GM18909 (cell line): ENCODE data around the gene ARHGEF25.
"Not testable (repeated sequence)": the region's sequence is repeated elsewhere in the genome, so short reads cannot be mapped to it uniquely, and the experiment has no call there.

Experiments
- ATAC-seq: cut with Tn5 transposase; IDR thresholded peaks from one replicate; pipeline ENCODE4 v1.9.1; 2021; ENCODE audit warnings: mild to moderate bottlenecking; ENCODE audit not compliant: unreplicated experiment, poor library complexity

ARHGEF25 gene

DNA sequence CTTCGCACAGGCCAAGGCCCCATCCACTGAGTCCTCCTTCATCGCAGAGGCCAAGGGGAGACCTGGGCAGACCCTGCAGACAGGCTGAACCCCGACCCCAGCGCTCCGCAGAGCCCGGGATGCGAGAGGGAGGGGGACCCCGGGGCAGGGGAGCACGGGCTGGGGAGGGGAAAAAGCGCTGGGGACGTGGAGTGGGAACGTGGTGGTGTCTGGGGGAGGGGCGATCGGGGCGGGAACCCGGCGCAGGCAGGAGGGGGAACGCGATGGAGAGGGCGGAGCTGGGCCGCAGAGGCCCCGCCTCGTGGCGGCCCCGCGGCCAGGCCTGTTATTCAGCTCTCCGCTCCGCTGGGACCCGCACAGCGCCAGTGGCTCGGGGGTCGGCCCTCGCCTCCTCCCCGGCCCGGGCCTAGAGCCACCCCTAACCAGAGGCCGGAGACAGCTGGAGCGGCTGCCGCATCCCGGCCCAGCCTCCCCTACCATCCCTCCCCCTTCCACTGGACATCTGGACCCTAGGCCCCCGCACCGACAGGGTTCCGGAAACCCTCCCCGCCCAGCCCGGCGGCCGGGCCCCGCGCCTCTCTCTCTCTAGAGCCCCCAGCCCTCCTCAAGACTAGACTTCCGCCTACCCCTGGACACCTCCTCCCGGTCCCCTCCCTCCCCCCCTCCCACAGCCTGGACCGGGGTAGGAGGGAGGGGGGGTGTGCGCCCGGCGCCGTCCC is at the start of gene ARHGEF25:
Gene ARHGEF25, plus strand, starts transcription at position 328 of the 719 bp plus-strand sequence. CDS start 460 bp downstream, outside the sequence.
- no peak for ATAC-seq

DNA sequence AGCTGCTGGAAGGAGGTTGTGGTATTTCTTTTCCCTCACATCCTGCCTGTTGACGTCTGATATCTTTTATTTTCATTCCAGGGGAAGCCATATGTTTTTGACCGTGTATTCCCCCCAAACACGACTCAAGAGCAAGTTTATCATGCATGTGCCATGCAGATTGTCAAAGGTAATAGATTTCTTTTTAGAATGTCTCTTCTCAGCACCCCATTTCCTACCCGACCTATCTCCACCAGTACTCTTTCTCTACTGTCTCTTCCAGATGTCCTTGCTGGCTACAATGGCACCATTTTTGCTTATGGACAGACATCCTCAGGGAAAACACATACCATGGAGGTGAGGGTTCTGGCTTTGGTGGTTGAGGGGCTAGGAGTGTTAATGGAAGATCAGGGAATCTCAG is 47.9 kb upstream of the ARHGEF25 start:
- no peak for ATAC-seq

DNA sequence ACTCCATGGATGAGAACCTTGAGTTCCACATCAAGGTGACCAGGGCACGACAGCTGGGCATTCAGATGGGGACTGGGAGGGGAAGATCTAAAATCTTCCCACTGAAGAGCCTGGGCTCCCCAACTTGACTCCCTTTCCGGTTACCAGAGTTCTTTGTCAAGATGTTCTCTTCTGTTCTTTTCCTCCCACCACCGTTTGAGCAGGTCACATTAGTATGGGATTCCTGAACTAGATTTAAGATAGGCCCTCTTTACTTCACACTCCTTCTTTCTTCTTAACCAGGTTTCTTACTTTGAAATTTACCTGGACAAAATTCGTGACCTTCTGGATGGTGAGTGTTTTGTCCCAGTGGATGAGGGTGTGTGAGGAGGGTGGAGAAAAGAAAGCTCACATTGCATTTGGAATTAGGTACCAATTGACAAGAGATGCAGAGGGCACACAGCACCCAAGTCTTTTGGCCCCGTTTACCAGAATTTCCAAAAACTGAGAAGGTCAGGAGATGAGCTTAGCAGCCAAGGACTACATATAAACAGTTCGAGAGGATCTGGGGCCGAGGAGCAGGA is 47.0 kb upstream of the ARHGEF25 start:
- no peak for ATAC-seq

DNA sequence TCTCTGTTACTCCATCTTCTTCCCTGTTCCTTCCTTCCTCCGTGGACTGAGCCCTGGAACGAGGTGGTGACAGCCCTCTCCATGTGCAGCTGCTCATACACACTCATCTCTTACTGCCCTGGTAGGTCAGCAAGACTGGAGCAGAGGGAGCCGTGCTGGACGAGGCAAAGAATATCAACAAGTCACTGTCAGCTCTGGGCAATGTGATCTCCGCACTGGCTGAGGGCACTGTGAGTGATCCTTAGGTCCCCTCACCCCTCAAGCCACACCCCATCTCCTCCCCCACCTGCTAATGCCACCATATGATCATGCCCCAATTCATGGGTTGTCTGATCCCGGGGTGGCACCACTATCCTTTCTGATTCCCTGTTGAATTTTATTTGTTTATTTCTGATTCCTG is 42.4 kb upstream of the ARHGEF25 start:
- no peak for ATAC-seq

DNA sequence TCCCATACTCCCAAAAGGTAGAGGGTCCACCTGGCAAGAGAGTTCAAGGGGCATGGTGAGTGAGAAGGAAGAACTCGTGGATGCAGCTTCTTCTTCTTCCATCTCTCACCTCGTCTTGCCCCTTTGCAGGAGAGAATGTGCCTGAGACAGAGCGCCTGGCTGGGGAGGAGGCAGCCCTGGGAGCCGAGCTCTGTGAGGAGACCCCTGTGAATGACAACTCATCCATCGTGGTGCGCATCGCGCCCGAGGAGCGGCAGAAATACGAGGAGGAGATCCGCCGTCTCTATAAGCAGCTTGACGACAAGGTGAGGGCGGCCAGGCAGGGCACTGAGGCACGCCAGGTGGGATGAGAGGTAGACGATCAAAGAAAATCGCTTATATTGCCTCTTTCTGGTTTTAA is 41.4 kb upstream of the ARHGEF25 start:
- ATAC-seq = no peak

DNA sequence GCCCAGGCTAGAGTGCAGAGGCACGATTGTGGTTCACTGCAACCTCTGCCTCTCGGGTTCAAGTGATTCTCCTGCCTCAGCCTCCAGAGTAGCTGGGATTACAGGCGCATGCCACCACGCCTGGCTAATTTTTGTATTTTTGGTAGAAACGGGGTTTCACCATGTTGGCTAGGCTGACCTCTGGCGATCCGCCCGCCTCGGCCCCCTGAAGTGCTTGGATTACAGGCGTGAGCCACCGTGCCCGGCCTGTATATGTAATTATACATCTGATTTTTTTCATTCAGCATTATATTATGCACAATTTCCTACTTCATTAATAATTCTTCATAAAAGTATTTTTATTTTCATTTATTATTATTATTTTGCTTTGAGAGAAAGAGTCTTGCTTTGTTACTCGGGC is 40.8 kb upstream of the ARHGEF25 start:
- not testable (repeated sequence) for ATAC-seq

DNA sequence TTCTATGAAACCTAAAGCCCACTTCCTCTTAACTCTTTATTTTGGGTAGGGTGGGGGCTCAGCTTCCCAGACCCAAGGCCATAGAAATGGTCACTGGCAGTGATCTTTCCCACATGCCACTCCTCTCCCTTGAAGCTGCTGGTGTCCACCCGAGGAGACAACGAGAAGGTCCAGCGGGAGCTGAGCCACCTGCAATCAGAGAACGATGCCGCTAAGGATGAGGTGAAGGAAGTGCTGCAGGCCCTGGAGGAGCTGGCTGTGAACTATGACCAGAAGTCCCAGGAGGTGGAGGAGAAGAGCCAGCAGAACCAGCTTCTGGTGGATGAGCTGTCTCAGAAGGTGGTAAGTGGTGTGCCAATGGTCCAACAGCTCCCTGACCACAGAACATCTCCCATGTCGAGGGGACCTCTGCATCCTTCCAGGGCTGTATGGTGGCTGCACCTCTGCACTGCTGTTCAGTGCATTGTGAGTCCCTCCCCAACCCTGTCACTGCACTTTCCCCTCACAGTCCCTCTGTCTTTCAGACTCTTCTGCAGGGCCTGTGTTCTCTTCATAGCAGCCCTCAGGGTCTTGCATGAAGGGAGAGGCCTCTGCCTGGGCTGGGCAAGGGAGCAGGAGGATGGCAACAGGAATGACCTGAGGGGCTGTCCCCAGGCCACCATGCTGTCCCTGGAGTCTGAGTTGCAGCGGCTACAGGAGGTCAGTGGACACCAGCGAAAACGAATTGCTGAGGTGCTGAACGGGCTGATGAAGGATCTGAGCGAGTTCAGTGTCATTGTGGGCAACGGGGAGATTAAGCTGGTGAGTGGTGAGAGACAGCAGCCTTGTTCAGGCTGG is 39.1 kb upstream of the ARHGEF25 start:
- ATAC-seq = no peak

DNA sequence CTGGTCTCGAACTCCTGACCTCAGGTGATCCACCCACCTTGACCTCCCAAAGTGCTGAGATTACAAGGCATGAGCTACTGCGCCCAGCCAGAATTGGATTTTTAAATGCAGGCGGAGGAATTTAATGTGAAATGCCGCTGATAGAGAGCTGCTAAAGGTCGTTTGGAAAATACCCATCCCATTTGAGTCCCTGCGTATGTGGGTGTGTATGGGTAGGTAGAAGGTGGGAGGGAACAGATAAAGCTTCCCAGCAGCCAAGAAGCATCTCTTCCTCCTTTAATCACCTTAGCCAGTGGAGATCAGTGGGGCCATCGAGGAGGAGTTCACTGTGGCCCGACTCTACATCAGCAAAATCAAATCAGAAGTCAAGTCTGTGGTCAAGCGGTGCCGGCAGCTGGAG is 36.4 kb upstream of the ARHGEF25 start:
- ATAC-seq = no peak

DNA sequence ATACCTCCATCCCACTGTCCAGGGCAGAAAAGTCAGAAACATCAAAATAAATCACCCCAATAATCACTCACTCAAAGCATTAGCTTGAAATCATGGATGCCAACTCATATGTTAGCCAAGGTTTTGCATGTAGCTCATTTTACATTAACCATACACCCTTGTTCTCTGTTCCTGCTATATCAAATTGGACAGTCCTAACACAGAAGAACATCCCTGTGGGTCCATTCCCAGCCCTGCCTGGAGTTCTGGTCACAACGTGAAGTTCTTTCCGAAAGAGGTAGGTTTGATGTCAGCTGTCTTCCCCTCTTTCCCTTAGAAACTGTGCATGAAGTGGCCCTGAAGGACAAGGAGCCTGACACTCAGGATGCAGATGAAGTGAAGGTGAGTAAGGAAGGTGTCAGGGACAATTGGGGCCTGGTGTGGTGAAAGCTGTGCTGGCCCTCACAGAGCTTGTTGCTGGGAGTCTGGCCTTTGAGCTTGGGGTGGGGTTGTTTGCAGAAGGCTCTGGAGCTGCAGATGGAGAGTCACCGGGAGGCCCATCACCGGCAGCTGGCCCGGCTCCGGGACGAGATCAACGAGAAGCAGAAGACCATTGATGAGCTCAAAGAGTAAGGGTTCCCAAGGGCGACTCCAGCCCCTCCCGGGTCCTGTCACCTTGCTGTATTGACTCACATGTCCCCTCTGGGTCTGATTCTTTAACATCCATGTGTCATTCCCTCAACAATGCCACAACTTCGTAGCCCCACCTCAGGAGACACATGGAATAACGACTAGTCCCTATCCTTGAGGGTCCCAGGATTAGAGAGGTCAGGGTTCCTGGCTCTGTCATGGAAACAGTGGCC is 35.2 kb upstream of the ARHGEF25 start:
- ATAC-seq = no peak

DNA sequence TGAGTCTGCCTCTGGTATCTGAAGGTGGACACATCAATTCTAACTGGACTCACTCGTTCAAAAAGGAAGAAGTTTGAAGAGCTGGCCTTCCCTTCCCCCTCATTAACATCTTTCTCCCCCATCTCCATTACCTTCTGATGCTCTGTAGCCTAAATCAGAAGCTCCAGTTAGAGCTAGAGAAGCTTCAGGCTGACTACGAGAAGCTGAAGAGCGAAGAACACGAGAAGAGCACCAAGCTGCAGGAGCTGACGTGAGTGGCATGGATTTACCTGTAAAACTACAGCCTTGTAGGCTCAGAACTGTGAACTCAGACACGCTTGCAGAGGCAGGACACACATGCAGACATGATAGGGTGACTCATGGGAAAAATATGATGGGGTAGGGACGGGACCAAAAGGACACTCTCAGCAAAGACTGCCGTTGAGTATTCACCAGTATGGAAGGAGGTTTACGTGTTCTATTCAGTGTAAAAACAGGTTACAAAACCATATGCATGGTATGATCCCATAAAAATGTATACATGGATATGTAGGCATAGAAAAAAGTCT is 34.5 kb upstream of the ARHGEF25 start:
- ATAC-seq = no peak

DNA sequence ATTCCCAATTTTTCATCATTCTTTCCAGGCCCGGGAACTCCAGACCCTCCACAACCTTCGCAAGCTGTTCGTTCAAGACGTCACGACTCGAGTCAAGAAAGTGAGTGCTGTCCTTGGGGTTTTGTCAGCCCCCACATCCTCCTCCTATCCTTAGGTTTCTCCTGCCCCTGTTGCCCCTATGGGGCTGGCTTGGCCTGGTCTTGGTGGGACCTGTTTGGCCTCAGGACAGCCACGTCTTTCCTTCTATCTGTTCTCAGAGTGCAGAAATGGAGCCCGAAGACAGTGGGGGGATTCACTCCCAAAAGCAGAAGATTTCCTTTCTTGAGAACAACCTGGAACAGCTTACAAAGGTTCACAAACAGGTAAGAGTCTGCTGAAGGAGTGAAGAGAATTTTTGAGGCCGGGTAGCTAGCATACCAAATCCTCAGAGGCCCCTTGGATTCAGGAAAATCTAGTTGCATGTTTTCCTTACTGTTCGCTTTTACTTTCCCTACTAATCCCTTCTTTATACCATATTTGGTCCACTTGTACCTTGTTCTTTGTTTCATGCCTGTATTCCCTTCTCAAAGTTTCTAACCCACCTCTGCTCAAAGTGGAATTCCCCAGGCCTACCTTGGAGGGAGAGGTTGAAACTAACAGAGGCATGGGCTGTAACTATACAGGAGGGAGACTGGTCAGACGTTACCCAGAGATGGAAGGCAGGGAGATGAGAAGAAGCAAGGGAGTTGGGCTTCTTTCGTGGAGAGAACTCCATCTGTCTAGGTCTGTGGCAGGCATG is 33.1 kb upstream of the ARHGEF25 start:
- no peak for ATAC-seq

DNA sequence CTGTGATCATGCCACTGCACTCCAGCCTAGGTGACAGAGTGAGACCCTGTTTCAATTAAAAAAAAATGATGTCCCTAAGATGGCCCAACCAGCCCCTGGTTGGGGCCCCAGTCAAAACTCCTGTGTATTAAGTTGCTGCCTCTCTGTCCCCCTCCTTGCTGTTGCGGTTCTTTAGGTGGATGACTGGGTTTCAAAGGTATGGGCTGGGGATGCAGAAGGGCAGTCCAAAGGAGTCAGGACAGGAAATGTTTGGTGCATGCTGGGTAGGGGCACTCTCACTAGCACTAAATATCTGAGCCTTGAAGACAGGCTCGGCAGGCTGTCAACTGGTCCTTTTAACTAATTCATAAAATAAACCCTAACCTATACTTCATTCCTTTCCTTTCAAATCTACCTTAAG is 32.2 kb upstream of the ARHGEF25 start:
- ATAC-seq = no peak

DNA sequence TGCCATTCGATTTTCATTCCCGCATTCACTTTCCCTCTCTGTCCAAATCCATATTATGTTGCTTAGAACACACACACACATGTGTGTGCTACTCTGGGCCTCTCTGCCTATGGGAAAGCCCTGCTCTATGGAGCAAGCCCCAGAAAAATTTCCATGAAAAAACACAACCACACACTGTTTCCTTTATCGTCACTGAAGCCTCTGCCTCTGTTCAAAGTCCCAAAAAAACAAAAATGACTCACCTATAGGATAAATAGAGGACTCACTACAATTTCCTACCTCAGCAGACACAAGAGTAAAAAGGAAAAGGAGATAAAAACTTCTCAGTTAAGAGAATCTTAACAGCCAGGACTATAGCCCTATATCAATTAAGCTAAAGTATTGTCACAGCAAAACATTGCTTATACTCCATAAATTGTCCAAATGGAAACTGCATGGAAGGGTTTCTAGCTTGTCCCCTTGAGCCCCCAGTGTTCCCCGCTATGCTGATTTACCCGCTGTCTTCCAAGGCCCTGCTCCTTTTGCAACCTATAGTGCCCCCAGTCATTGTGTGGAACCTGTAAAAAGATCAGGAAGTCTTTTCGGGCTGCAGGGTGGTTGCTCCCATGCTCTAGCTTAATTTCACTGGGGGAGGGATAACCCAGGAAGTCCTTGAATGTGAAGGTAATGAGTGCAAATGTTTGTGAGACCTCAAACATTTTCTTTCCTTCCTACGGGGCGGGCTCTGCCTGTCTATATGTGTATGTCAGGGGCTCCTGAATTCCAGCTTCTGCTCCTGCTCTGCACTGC is 31.4 kb upstream of the ARHGEF25 start:
- no peak for ATAC-seq

DNA sequence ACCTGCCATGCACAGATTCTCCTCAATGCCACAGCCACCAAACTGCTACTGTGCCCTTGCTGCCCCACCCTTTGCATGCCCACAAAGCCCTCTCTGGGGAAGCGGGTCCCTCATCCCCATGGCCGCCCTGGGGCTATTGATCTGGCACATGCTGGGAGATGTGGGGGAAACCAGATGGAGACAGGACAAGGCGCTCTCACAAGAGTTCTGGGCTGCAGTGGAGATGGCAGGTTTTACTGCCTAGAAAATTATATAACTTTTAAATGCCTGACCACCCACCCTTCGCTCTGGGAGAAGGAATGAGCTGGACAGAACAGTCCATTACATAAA is 30.8 kb upstream of the ARHGEF25 start:
- no peak for ATAC-seq

DNA sequence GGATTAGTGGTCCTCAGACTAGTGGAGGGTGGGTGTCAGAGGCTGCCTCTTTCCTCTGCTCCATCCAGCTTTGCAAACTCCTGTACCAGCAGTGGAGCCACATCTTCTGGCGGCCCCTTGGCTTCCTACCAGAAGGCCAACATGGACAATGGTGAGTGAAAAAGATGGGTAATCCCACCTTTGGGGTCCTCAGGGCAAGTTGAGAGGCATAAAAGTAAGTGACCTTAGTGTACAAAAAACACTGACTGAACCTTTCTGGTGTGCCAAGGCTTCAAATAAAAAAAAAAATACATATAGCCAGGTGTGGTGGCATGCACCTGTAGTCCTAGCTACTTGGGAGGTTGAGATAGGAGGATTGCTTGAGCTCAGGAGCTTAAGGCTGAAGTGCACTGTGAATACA is 29.4 kb upstream of the ARHGEF25 start:
- ATAC-seq = no peak

DNA sequence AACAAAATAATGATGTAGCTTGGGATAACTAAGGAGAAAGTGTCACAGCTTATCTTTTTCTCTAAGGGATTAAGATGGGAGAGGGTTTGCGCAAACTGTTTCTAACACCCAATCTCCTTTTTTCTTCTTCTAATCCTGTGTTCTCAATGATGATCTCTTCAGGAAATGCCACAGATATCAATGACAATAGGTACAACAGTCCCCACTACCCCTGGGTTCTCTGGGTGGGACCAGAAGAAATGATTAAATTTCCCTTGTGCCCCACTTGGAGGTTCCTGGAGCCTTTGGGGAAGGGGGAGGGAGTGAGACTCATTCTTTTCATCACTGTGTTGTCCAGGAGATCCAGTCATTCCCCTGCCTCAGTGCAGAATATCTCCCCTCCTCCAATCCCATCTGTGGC is 28.8 kb upstream of the ARHGEF25 start:
- ATAC-seq = no peak

DNA sequence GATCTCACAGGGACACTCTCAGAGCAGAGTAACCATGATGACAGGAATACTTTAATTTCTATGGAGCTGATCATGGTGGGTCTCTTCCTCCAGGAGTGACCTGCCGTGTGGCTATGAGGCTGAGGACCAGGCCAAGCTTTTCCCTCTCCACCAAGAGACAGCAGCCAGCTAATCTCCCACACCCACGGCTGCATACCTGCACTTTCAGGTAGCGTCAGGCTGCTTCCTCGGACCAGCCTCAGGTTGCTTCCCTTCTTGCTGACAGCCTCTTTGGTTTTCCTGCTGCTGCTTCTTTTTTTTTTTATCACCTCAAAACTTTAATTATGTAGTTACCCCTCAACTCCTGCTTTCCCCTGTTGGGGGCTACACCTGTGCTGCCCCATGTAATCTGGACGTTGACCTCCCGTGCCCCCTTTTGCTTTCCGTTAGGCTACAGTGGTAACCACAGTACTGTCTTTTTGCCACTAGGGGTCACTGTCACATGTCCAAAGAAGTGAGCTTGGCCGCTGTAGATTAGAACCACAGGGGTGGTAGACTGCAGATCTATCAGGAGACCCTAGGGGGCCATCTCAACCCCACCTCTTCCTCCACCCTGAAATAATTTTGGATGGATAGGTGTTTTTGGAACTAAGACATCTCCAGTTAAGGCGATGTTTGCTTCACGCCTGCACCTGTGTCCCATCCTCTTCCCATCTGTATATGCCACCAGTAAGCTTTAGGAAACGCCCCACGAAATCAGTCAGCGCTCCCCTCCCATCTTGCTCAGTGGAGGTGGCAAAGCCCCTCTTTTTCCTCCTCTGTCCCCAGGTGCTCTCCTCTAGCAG is 28.0 kb upstream of the ARHGEF25 start:
- peak; percentile 97 for ATAC-seq

DNA sequence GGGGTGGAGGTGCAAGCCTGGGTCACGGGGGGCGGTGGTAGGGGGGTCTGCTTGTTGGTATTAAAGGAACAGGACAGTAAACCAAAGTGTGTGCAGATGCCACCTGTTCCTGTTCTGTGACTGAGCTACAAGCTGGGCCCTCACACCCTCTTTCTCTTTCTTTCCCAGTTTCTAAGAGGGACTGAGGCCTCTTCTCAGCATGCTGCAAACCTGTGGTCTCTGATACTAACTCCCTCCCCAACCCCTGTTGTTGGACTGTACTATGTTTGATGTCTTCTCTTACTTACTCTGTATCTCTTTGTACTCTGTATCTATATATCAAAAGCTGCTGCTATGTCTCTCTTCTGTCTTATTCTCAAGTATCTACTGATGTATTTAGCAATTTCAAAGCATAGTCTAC is 27.2 kb upstream of the ARHGEF25 start:
- no peak for ATAC-seq
